Astrocyte of the hippocampus (primary cell): ENCODE results near the gene ENPP6.

Experiments
- DNase-seq: peaks from one replicate; pipeline ENCODE4 v3.0.0; 2011; ENCODE audit warnings: low read depth, low spot score

Gene ENPP6

GRCh38 chr4:184190711-184191110 lies 27.0 kb downstream of the ENPP6 start:
- no peak for DNase-seq

GRCh38 chr4:184189966-184190365 lies 27.7 kb downstream of the ENPP6 start:
- DNase-seq: no peak

GRCh38 chr4:184188443-184189400 lies 29.0 kb downstream of the ENPP6 start:
- no peak for DNase-seq

- DNase-seq: no peak
These were observed 40.4 kb downstream of the ENPP6 start for GRCh38 chr4:184177271-184177670.

- no peak for DNase-seq
These were observed 42.8 kb downstream of the ENPP6 start for GRCh38 chr4:184174571-184175488.

- DNase-seq: peak; percentile 59
These were observed 46.7 kb downstream of the ENPP6 start for GRCh38 chr4:184171011-184171410.

GRCh38 chr4:184169225-184169867 lies 48.3 kb downstream of the ENPP6 start:
- no peak for DNase-seq

- peak; percentile 87 for DNase-seq
These were observed 49.2 kb downstream of the ENPP6 start for GRCh38 chr4:184168406-184169019.

GRCh38 chr4:184167576-184167975 lies 50.1 kb downstream of the ENPP6 start:
- no peak for DNase-seq

GRCh38 chr4:184166736-184167135 lies 50.9 kb downstream of the ENPP6 start:
- no peak for DNase-seq

GRCh38 chr4:184165291-184165690 lies 52.4 kb downstream of the ENPP6 start:
- DNase-seq: peak; percentile 42

GRCh38 chr4:184163813-184164212 lies 53.9 kb downstream of the ENPP6 start:
- peak; percentile 75 for DNase-seq

- no peak for DNase-seq
These were observed 55.1 kb downstream of the ENPP6 start for GRCh38 chr4:184162596-184162995.

GRCh38 chr4:184157322-184157721 lies 60.4 kb downstream of the ENPP6 start:
- no peak for DNase-seq

GRCh38 chr4:184156163-184156920 lies 61.3 kb downstream of the ENPP6 start:
- no peak for DNase-seq

GRCh38 chr4:184154199-184154598 lies 63.5 kb downstream of the ENPP6 start:
- no peak for DNase-seq

- DNase-seq: no peak
These were observed 63.9 kb downstream of the ENPP6 start for GRCh38 chr4:184153781-184154180.

GRCh38 chr4:184151988-184152485 lies 65.6 kb downstream of the ENPP6 start:
- DNase-seq: no peak

GRCh38 chr4:184150102-184150839 lies 67.4 kb downstream of the ENPP6 start:
- no peak for DNase-seq
